C4-2B (cell line): ENCODE data around the gene DCTPP1.

ENCODE experiments used
- H3K27ac ChIP-seq: fragments of 450-650 bp; 2 replicates; pipeline ENCODE4 v1.5.1; 2017
- ZFX ChIP-seq: fragments of 450-650 bp; IDR thresholded peaks from 2 replicates; pipeline ENCODE4 v1.6.1; 2017
- TF ChIP-seq, protein P1 (sequence below): fragments of 450-650 bp; conservative IDR thresholded peaks from 2 replicates; pipeline ENCODE4 v1.5.1; 2017; ENCODE audit warnings: mild to moderate bottlenecking

DCTPP1 gene

DNA sequence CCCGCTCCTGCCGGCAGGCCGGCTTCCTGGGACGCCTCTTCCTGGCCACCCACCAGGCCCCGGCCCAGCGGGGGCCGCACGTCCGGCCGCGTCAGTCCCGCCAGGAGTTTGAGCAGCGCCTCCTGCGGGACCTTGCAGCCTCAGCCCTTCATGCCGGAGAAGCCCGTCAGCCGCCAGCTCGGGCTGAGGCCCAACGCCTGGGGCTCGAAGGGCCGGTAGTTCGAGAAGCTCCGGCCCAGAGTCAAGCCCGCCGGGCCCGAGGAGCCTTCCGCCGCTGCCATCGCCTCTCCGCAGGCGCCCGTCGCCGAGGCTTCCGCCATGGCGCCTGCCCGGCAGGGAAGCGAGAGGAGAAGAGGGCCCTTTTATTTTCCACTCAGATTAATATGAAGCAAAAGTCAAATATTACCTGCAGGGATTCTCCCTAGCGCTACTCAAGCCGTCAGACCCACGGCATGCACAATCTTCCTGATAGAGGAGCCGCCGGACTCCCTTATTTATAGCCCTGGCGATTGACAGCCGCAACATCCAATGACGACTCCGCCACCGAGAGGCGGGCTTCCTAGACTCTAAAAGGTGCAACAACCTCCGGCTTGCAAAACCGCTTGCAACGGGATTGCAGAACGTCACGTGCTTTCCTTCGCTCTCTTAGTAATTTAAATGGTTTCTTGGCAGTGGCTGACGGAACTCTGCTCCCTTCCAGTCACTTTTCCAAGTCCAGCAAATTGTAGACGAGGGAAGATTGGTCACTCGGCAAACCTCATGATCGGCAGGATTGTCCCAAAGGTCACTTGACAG is 15.8 kb upstream of the DCTPP1 start, which contains the start of gene SEPHS2:
Gene SEPHS2 (minus strand): TSS at position 467 of the 795 bp plus-strand sequence. CDS start 147 bp downstream, at position 320.
- TF ChIP-seq, protein P1, sequence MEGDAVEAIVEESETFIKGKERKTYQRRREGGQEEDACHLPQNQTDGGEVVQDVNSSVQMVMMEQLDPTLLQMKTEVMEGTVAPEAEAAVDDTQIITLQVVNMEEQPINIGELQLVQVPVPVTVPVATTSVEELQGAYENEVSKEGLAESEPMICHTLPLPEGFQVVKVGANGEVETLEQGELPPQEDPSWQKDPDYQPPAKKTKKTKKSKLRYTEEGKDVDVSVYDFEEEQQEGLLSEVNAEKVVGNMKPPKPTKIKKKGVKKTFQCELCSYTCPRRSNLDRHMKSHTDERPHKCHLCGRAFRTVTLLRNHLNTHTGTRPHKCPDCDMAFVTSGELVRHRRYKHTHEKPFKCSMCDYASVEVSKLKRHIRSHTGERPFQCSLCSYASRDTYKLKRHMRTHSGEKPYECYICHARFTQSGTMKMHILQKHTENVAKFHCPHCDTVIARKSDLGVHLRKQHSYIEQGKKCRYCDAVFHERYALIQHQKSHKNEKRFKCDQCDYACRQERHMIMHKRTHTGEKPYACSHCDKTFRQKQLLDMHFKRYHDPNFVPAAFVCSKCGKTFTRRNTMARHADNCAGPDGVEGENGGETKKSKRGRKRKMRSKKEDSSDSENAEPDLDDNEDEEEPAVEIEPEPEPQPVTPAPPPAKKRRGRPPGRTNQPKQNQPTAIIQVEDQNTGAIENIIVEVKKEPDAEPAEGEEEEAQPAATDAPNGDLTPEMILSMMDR = peak; percentile 66
- TF ChIP-seq ZFX = peak; percentile 87; the same call in 1 of the 2 replicates
- H3K27ac ChIP-seq = peak within 1 kb of the TSS; percentile 96

DNA sequence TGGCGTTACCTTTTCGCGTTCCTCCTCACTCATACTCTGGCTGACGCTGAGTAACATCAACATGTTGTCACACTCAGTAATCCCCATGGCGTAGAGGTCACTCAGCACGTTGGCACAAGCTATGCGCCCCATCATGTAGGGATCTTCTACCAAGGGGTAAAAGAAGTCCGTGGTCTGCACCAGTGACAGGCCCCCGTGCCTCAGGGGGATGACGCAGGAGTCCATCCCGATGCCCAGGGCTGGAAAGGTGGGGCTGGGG is 15.2 kb upstream of the DCTPP1 start:
- peak overlapping the region; percentile 96 for H3K27ac ChIP-seq

DNA sequence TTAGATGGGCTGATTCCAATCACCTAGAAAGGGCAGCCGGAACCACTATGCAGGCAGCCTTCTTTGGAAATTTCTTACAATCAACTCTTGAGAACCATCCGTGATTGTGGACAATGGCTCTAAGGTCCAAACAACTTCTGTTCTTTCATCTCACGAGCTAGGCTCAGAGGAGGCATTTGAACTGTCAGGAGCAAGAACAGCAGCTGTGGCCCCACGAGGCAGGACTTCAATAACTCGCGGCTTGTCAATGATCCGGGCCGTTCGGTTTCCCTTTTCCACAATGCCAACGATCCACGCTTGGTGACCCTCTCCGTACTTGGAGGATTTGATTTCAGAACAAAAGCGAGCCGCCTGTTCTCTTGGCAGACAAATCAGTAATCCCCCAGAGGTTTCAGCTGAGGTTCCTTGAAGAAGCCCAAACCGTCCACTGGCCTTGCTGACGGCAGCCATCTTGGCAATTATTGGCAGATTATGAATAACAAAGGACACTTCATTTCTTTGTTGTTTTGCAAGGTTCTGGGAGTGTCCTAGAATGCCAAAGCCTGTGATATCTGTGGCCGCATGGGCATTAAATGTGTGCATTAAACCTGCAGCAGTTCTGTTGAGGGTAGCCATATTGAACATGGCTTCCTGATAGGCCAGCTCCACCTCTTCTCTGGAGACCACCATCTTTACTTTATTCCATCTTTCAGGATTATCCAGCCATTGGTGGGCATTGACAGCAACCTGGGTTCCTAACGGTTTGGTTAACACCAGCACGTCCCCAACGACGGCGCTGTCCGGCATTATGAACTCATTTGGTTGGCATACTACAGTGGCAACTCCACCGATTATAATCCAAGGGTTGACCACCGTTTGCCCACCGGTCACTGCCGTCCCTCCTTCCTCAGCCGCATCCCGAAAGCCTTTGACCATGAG is 14.7 kb upstream of the DCTPP1 start:
- TF ChIP-seq, protein P1 = no peak
- TF ChIP-seq ZFX = no peak
- peak overlapping the region; percentile 96 for H3K27ac ChIP-seq

More for the DNA sequence above, 15.2 kb upstream of the DCTPP1 start:
- TF ChIP-seq, protein P1 = no peak
- TF ChIP-seq ZFX = no peak

DNA sequence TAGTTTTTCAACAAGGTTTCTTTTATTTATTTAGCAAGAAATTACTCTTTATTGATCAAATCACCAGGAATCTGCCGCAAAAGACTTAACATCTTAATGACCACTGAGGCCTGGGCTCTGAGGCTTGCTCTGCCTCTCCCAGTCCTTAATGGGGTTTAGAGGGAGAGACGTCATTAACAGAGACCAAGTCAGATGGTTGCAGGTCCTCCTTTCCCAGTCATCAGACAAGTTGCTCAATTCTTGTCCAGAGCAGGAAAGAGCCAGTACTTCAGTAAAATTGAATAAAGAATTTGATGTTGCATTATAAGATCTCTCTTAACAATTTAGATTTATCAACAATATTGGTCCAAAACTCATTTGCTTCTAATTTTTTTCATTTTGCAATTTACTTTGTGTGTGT is 13.8 kb upstream of the DCTPP1 start:
- TF ChIP-seq, protein P1 = no peak
- no peak for TF ChIP-seq ZFX
- H3K27ac ChIP-seq = no peak overlapping the region

DNA sequence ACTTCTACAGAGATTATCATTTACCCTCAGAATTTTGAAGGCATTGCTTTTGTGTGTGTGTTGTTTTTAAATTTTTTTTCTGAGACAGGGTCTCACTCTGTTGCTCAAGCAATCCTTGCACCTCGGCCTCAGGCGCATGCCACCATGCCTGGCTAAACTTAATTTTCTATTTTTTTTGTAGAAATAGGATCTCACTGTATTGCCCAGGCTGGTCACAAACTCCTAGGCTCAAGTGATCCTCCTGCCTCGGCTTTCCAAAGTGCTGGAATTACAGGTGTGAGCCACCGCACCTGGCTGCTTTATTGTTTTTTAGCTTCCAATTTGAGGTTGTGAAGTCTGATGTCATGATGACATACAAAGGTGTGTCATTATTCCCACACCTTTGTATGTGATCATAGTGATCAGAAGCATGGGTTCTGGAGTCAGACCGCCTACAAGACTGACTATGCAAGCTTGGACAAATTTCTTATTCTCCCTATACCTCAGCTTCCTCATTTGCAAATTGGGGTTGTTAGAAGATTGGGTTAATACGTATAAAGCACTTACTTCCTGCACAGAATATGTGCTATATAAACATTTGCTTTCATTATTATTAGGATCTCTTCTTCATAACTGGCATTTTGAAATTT is 10.0 kb upstream of the DCTPP1 start:
- H3K27ac ChIP-seq = no peak overlapping the region

DNA sequence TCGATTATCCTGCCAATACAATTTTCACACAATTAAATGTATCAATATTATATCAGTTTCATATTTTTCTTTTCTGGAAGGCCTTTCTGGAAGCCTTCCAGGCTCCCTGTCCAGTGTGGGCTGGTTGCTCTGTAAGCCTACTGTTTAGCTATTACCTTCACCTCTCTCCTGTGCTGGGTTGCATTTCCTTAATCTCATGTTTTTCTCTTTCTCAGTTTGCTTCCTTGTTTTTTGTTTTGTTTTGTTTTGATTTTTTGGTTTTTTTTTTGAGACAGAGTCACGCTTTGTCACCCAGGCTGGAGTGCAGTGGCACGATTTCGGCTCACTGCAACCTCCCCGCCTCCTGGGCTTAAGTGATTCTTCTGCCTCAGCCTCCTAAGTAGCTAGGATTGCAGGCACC is 9.0 kb upstream of the DCTPP1 start:
- H3K27ac ChIP-seq = peak overlapping the region; percentile 64
- TF ChIP-seq, protein P1 = no peak
- TF ChIP-seq ZFX = no peak

More for the DNA sequence above, 10.0 kb upstream of the DCTPP1 start:
- TF ChIP-seq ZFX = no peak
- TF ChIP-seq, protein P1 = no peak
